GM12865 (cell line): Measurements from ENCODE around the gene MXI1.

Experiments
- DNase-seq: peaks from one replicate; pipeline ENCODE4 v3.0.0; 2010; ENCODE audit warnings: low read depth
- H3K4me3 ChIP-seq: 2 replicates; pipeline ENCODE4 v1.5.1; 2011; ENCODE audit warnings: mild to moderate bottlenecking, low read depth, low read length, control low read depth
- CTCF ChIP-seq: IDR thresholded peaks from 2 replicates; pipeline ENCODE4 v1.5.1; 2011; ENCODE audit warnings: low read length, control low read depth, low read depth, inconsistent platforms; ENCODE audit not compliant: insufficient read depth; ENCODE audit errors: missing control alignments

MXI1 gene

GRCh38 chr10:110171032-110171431, 36.4 kb upstream of the MXI1 start:
- DNase-seq: no peak
- no peak for TF ChIP-seq CTCF
- H3K4me3 ChIP-seq: no peak overlapping the region

GRCh38 chr10:110172155-110172554, 35.2 kb upstream of the MXI1 start:
- TF ChIP-seq CTCF: no peak
- no peak overlapping the region for H3K4me3 ChIP-seq
- DNase-seq: no peak

- no peak for TF ChIP-seq CTCF
- H3K4me3 ChIP-seq: no peak overlapping the region
- no peak for DNase-seq
Observed at GRCh38 chr10:110174201-110174600, 33.2 kb upstream of the MXI1 start.

- no peak overlapping the region for H3K4me3 ChIP-seq
- no peak for DNase-seq
- TF ChIP-seq CTCF: no peak
Observed at GRCh38 chr10:110174816-110175215, 32.6 kb upstream of the MXI1 start.

- TF ChIP-seq CTCF: no peak
- H3K4me3 ChIP-seq: no peak overlapping the region
- DNase-seq: no peak
Observed at GRCh38 chr10:110175406-110175805, 32.0 kb upstream of the MXI1 start.

- H3K4me3 ChIP-seq: no peak overlapping the region
- no peak for TF ChIP-seq CTCF
- no peak for DNase-seq
Observed at GRCh38 chr10:110176141-110177030, 31.0 kb upstream of the MXI1 start.

- TF ChIP-seq CTCF: no peak
- H3K4me3 ChIP-seq: no peak overlapping the region
- DNase-seq: no peak
Observed at GRCh38 chr10:110179220-110179619, 28.2 kb upstream of the MXI1 start.
